22Rv1 (cell line): Measurements from ENCODE around the gene HEATR3.

Experiments
- H3K27ac ChIP-seq: fragments of 450-650 bp; 2 replicates; pipeline ENCODE4 v1.5.1; 2017
- CTCF ChIP-seq: fragments of 450-650 bp; IDR thresholded peaks from 2 replicates; pipeline ENCODE4 v1.5.1; 2017; ENCODE audit warnings: mild to moderate bottlenecking
- ZFX ChIP-seq: fragments of 450-650 bp; IDR thresholded peaks from 2 replicates; pipeline ENCODE4 v1.6.1; 2017; ENCODE audit warnings: antibody characterized with exemption, borderline replicate concordance

The HEATR3 gene

GRCh38 chr16:50067290-50067853 is 1.6 kb downstream of the HEATR3 start:
- TF ChIP-seq ZFX (no peak), CTCF (0 out of 2 replicates have a peak, but pooled peaks have one; percentile 20)
- no peak overlapping the region for H3K27ac ChIP-seq

- TF ChIP-seq CTCF (no peak), ZFX (no peak)
- H3K27ac ChIP-seq: no peak overlapping the region
These were observed 2.8 kb downstream of the HEATR3 start for GRCh38 chr16:50068550-50068949.

- TF ChIP-seq ZFX (no peak), CTCF (no peak)
- H3K27ac ChIP-seq: no peak overlapping the region
These were observed 3.3 kb downstream of the HEATR3 start for GRCh38 chr16:50069060-50069459.

- no peak overlapping the region for H3K27ac ChIP-seq
- TF ChIP-seq CTCF: no peak
- TF ChIP-seq ZFX: no peak
These were observed 5.4 kb downstream of the HEATR3 start for GRCh38 chr16:50071075-50071671.

- TF ChIP-seq CTCF (no peak), ZFX (no peak)
- no peak overlapping the region for H3K27ac ChIP-seq
These were observed 7.0 kb downstream of the HEATR3 start for GRCh38 chr16:50072730-50073129.

GRCh38 chr16:50079397-50080140 is 13.8 kb downstream of the HEATR3 start:
- TF ChIP-seq ZFX: no peak
- no peak for TF ChIP-seq CTCF
- no peak overlapping the region for H3K27ac ChIP-seq

- no peak overlapping the region for H3K27ac ChIP-seq
- TF ChIP-seq CTCF (no peak), ZFX (no peak)
These were observed 15.8 kb downstream of the HEATR3 start for GRCh38 chr16:50081428-50082018.
